ENCODE results near the gene ZFHX3. TPM values are rescaled to one million over a fixed set of nuclear protein-coding genes. Genes with fewer than 3 reads are reported as not detected.

ZFHX3 gene
- total and polyA plus RNA-seq, 10 donors: 0.47 to 18.5 (median 11.1) TPM

DNA sequence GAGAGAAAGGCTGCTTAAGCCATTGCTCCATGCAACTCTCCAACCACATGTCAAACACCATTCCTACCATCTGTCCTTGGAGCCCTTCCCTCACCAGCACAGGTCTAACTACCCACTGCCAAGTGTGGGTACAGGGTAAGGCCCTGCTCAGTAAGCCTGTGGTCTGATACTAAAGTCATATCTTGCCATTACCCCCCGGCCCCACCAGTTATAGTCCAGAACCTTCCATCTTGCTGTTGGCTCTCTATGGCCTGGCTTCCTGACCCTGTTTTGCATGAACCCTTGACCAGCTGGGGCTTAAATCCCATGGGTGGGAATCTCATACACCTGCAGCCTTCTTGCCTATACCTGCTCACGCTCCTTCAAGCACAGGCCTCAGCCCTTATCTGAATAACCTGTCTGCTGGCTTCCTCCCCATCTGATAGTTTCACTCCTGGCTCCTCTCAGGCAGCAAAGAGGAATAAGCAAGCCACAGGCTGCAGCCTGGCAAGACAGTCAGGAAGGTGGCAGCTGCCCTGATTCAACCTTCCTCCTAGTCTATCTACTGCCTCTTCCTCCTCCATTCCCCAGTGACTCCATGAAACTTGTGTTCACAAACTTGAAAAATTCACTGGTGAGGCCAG is 64.1 kb downstream of the ZFHX3 start:
- Histone ChIP-seq H3K27me3 (replicated peaks in 1 of 7) (no peaks in the 10 kb centered on the region), H3K9me3 (no peaks in the 10 kb centered on the region), H3K4me3 (no peak overlapping the region), H3K4me1 (peaks cover 0 to 18% (median 0%) of the 10 kb centered on the region in 6 donors), H3K36me3 (no peaks in the 10 kb centered on the region), H3K27ac (no peak overlapping the region)
- TF ChIP-seq POLR2A (IDR thresholded peaks at IDR 0.05): no peak
- TF ChIP-seq, protein P1, sequence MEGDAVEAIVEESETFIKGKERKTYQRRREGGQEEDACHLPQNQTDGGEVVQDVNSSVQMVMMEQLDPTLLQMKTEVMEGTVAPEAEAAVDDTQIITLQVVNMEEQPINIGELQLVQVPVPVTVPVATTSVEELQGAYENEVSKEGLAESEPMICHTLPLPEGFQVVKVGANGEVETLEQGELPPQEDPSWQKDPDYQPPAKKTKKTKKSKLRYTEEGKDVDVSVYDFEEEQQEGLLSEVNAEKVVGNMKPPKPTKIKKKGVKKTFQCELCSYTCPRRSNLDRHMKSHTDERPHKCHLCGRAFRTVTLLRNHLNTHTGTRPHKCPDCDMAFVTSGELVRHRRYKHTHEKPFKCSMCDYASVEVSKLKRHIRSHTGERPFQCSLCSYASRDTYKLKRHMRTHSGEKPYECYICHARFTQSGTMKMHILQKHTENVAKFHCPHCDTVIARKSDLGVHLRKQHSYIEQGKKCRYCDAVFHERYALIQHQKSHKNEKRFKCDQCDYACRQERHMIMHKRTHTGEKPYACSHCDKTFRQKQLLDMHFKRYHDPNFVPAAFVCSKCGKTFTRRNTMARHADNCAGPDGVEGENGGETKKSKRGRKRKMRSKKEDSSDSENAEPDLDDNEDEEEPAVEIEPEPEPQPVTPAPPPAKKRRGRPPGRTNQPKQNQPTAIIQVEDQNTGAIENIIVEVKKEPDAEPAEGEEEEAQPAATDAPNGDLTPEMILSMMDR (IDR thresholded peaks at IDR 0.05 in 8 of 11, conservative IDR thresholded peaks at IDR 0.05 in 3 of 11): no peak
- no peak for TF ChIP-seq POLR2AphosphoS5 (IDR thresholded peaks at IDR 0.05)
- WGBS, 5 donors: 74 to 88% (median 88%) methylated on average over 2 of the region's 2 CpGs
- DNase-seq: no peak
- intact Hi-C loops (cut with DNase I; ENCODE audit: low total_unique reads): no loop called here

DNA sequence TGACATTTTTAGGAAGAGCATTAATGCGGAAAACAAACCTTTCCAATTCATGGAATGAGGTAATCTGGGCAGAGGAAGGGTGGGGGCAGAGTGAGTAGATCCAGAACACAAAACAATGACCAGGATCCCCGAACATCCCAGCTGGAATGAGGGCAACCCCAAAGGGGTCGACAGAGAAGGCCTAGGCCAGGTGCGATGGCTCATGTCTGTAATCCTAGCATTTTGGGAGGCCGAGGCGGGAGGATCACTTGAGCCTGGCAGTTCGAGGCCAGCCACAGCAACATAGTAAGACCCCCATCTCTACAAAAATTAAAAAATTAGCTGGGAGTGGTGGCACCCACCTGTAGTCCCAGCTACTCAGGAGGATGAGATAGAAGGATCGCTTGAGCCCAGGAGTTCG is 64.7 kb downstream of the ZFHX3 start:
- Histone ChIP-seq H3K27ac (no peak overlapping the region), H3K4me3 (no peak overlapping the region), H3K27me3 (replicated peaks in 1 of 7) (no peaks in the 10 kb centered on the region), H3K36me3 (no peaks in the 10 kb centered on the region), H3K4me1 (peaks cover 0 to 21% (median 2%) of the 10 kb centered on the region in 6 donors), H3K9me3 (no peaks in the 10 kb centered on the region)
- TF ChIP-seq, protein P1 (IDR thresholded peaks at IDR 0.05 in 8 of 11, conservative IDR thresholded peaks at IDR 0.05 in 3 of 11): no peak
- no peak for TF ChIP-seq POLR2A (IDR thresholded peaks at IDR 0.05)
- TF ChIP-seq POLR2AphosphoS5 (IDR thresholded peaks at IDR 0.05): no peak
- WGBS, 5 donors: 85 to 98% (median 91%) methylated on average over 9 of the region's 9 CpGs
- DNase-seq: no peak
- intact Hi-C loops (cut with DNase I; ENCODE audit: low total_unique reads): no loop called here

DNA sequence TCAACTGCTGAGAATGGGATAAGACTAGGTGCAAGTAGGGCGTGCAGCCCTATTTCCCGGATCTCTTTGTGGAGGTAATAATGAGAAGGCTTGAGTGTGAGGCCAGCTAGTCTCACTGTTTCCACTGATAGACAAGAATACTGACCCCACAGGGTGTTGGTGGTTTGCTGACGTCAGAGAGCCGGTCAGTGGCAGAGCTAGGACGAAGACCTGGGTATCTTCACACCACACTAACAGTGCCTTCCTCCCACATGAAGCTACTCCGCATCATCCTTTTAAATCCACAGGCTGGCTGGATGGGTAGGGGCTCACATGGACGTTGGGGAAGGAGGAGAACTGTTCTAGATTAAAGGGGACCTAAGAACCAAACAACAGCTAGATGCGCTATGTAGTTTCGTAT is 68.0 kb downstream of the ZFHX3 start:
- DNase-seq: no peak
- no peak overlapping the region for H3K27ac ChIP-seq
- no peaks in the 10 kb centered on the region for H3K9me3 ChIP-seq
- no peak overlapping the region for H3K4me3 ChIP-seq
- TF ChIP-seq POLR2A (IDR thresholded peaks at IDR 0.05) (no peak), POLR2AphosphoS5 (IDR thresholded peaks at IDR 0.05) (no peak)
- TF ChIP-seq, protein P1 (IDR thresholded peaks at IDR 0.05 in 8 of 11, conservative IDR thresholded peaks at IDR 0.05 in 3 of 11): no peak
- peaks cover 0 to 15% (median 5%) of the 10 kb centered on the region in 6 donors for H3K4me1 ChIP-seq
- H3K36me3 ChIP-seq: no peaks in the 10 kb centered on the region
- H3K27me3 ChIP-seq (replicated peaks in 1 of 7): no peaks in the 10 kb centered on the region
- WGBS, 5 donors: 90 to 94% (median 92%) methylated on average over 9 of the region's 9 CpGs
- intact Hi-C loops (cut with DNase I; ENCODE audit: low total_unique reads): no loop called here

DNA sequence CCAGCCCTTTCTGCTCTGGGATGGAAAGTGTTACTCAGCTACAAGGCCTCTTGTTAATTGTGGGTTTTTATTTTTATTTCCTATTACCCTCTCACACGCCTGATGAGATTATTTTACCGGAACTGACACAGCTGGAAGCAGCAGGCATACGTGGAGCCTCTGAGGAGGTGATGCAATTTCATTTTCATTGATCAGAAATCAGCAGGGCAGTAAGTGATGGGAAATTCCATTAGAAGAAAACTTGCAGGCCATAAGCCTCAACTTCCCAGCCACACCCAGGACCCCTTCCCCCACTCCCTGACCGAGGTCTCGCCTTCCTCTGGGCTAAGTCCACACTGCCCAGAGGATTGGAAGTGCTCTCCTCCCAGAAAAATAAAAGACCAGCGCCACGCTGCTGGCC is 69.7 kb downstream of the ZFHX3 start:
- Histone ChIP-seq H3K27ac (no peak overlapping the region), H3K9me3 (no peaks in the 10 kb centered on the region), H3K36me3 (no peaks in the 10 kb centered on the region), H3K27me3 (replicated peaks in 1 of 7) (no peaks in the 10 kb centered on the region), H3K4me1 (peaks cover 0 to 15% (median 5%) of the 10 kb centered on the region in 6 donors), H3K4me3 (no peak overlapping the region)
- intact Hi-C loops (cut with DNase I; ENCODE audit: low total_unique reads): no loop called here
- WGBS, 5 donors: 63 to 75% (median 69%) methylated on average over 7 of the region's 7 CpGs
- TF ChIP-seq POLR2AphosphoS5 (IDR thresholded peaks at IDR 0.05) (no peak), POLR2A (IDR thresholded peaks at IDR 0.05) (no peak)
- TF ChIP-seq, protein P1 (IDR thresholded peaks at IDR 0.05 in 8 of 11, conservative IDR thresholded peaks at IDR 0.05 in 3 of 11): no peak
- DNase-seq: no peak
